GM21717 (cell line): ENCODE data around the gene USP6NL.
"Not testable (repeated sequence)": the region's sequence is repeated elsewhere in the genome, so short reads cannot be mapped to it uniquely, and the experiment has no call there.

ENCODE experiments used
- ATAC-seq: cut with Tn5 transposase; IDR thresholded peaks from one replicate; pipeline ENCODE4 v1.9.1; 2021; ENCODE audit warnings: mild to moderate bottlenecking, moderate library complexity; ENCODE audit not compliant: unreplicated experiment

USP6NL gene

DNA sequence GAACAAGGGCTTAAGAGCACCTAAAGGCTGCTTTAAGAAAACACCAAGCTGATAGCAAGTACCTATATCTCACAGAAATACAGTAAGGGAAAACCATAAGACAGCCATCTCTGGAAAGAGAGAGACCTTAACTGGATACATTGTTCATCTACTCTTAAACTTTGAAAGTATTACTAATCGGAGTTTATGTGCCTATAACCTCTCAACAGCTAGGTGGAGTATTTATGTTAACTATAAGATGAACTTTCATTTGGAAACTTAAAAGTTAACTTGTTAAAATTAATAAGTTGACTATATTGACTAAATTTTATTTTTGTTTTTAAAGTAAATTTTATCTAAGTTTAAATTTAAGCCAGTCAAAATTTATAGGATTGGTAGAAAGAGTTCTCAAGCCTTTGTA, 90.6 kb downstream of the USP6NL start:
- ATAC-seq, result no peak

DNA sequence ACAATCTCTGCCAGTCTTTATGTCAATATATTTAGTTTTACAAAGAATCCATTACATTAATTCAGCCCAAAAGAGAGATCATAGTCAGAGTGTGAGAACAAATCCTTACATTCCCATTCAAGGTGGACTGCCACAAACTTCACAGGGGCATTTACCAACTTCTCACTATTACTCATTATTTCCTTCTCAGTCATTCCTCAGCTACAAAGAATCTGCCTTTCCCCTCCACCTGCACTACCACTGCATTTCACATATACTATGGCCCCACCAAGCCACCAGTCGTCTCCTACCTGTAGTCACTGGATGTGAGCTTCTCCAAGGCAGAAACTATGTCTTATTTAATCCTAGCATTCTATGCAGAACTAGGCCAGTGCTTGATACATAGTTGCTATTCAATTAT, 94.3 kb downstream of the USP6NL start:
- ATAC-seq, result peak; percentile 54

DNA sequence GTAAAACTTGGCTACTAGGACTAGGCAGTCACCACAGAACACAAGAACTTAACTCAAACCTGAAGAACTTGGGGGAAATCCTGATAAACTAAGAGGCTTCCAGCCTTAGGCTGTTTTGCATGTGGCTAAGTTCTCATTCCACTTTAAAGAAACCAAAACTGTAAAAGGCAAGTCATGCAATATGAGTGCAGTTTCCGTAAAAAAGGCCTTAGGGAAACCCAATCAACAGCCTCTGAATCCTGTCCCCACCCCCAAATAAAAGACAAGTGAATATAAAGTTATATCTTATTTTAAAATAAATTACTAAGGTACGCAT, 95.1 kb downstream of the USP6NL start:
- peak; percentile 58 for ATAC-seq

DNA sequence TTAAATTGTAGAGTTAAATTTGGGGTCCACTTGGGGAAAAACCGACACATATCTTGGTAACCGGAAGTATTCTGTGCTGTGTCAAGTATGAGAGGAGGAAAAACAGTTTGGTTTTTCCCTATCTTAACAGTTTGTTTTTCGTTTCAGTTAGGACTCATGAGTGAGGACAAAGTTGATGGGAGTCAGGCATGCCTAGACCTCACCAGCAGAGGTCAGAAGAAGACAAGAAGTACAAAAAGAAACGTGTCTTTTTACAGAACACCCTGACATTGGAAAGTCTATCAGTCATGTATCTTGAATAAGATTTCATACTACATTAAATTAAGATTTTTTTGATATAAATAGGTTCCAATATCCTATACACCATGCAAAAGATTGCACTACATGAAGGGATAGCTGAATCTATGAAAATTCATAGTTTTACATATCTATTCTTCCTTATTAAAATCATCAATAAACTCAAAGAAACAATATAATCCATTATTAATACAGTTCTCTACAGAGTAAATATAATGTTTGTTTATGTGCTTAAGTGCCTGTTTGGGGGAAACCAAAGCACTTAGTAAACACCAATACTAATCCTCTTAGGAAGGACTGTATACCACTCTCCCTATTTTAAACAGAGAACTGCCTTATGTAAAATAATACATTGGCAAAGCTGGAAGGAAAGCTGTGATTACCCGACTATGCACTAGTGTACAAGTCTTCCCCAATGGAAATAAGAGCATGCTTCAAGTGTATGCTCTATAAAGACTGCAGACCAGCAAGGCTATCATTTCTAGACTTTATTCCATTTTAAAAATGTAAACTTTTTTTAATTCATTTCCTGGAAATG, 95.6 kb downstream of the USP6NL start:
- ATAC-seq, result peak; percentile 3

DNA sequence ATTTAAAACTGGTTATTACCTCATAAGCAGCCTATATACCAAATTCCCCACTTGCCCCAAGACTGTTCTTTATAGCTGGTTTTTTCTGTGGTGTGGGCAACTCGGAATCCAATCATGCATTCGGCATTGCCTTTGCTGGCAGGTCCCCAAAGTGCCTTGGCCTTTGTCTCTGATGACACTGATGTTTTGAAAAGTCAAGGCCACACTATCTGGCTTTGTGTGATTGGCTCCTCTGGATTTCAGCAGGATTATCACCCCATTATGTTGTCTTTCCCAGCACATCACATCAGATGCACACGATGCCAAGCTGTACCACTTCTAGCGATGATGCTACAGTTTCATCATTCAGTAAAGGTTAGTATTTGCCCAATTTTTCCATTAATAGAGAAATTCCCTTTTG, 97.7 kb downstream of the USP6NL start:
- ATAC-seq, result no peak

DNA sequence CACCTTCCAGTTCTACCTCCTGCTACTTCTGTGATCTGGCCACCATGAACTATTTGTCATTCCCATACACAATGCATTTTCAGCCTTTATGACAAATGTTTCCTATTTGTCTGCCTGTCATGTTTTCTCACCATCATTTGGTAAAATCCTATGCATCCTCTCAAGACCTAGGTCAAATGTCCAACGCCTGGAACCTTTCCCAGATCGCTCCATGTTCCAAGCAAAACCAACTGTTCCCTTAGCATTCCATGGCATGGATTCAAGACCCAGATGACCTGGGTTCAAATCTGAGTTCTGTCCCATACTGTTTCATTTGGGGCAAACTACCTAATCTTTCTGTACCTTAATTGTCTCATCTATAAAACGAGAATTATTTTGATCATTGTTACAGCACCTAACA, 98.9 kb downstream of the USP6NL start:
- no peak for ATAC-seq

DNA sequence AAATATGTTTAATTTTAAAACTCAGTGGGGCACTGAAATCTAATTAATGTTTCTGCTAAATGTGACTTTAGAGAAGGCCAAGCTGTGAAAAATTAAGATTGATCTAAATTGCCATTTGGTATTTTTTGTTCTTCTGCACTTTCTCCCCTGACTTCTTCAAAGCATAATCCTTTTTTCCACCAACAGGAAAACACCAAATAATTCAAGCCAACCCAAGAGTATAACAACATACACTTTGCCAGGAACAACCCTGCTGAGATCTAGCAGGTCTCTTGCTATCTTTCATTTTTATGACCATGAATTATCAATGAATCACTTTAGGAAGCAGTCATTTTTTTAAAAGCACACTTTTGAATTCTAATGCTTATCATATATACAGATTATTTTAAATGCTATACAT, 100.1 kb downstream of the USP6NL start:
- ATAC-seq, result no peak

DNA sequence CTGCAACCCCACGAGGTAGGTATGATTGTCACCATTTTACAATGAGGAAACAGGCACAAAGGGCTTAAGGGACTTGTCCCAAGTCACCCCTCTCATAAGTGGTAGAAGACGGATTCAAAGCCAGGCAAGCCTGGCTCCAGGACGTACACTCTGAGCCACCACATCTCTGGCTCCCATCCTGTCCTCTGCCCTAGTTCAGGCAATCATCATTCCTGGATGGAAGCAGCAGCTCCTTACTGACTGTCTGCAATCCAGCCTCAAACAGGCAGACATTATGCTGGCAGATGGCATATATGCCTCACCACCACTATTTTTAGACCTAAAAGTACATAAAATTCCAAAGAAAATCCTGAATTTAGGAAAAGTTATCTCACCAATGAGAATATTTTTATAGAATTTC, 100.7 kb downstream of the USP6NL start:
- no peak for ATAC-seq

DNA sequence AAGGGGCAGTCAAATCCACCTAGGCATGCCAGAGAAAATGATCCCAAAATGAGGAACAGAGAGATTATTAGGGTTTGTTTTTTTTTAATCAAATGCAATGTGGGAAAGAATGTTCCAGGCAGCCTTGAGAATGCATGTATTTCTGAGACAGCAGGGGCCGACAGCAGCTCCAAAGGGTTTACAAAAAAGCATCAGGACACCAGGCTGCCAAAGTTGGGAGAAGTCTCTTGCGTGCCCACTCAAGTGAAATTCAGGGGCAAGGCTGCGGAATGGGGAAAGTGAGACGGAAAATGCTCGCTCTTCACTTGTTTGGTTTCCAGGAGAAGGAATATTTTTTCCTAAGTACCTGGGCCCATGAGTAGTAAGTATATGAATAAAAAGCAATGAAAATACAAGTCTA, 101.2 kb downstream of the USP6NL start:
- no peak for ATAC-seq

DNA sequence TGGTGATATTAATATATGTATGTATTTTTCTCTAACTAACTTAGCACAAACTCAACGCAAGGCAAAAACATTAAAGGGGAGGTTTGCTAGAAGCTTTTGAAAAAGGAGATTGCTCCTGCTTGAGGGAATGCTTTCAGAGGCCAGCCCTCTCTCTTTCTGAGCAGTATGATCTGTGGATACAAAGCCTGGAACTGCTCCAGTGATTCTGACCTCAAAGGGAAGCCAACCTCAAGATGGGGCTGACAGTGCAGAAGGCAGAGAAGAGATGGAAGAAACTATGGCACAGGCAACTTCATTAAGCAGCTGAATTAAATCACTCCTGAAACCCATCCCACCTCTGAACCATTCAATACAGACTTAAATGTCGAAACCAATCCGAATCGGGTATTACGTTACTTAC, 102.4 kb downstream of the USP6NL start:
- no peak for ATAC-seq

DNA sequence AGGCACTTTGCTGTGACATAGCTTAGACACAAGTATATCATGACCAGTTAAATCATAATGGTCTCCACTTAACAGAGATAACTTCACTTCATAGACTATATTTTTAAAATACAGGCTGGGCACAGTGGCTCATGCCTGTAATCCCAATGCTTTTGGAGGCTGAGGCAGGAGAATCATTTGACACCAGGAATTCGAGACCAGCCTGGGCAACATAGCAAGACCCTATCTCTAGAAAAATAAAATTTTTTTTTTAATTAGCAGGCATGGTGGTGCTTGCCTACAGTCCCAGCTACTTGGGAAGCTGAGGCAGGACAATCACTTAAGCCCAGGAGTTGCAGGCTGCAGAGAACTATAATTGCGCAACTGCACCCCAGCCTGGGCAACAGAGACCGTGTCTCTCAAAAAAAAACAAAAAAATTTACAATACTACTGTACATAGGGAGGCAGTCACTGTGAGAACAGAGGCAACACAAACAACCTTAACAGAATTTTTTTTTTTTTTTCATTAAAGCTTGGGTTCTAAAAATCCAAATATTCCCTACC, 105.1 kb downstream of the USP6NL start:
- ATAC-seq, result no peak

DNA sequence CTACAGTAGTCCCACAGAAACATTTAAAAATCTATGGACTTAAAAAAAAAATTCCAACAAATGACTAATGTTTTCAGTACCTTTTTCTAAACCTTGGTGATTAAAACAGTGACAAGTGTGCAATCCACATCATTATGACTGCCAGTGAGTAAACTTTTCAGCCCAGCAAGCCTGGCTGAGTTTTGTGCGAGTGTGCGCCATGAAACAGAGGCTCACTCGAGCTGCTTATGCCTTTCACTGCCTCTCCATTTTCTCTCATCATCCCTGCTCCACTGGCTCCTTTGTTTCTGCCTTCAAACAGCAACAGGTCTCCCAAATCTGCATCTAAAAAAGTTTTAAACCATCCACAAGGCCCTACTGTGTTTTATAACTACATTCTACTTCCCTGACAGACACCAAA, 105.8 kb downstream of the USP6NL start:
- ATAC-seq, result no peak

DNA sequence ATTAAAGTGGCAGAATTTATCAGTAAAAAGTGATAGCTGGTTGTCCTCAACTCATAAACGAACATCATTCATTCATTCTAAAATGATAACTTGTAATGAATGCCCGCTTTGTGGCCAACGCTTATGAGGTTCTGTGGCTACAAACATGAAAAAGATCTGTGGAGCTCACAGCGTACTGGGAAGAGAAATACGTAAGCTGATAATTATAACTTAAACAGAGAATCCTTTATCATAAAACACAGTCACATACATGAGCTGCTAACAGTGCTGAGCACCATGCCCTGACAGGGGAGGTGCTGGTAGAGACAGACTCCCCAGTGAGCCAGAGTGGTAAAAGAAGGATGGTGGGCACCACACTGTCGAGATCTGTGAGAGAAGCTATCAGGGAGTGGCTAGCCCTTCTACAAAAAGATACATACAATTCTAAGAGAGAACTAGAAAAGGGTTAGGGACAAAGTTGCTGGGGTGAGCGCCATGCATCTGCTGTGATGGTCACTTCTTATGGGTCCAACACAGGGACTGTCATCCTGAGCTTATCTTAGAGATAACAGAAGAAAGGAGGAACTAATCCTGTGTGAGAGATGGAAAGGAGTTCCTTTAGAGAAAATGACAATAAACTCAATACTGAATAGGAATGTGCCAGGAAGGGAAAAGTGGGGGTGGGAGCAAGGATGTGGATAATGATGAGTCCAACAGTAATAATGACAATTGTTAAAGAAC, 106.7 kb downstream of the USP6NL start:
- ATAC-seq, result no peak

DNA sequence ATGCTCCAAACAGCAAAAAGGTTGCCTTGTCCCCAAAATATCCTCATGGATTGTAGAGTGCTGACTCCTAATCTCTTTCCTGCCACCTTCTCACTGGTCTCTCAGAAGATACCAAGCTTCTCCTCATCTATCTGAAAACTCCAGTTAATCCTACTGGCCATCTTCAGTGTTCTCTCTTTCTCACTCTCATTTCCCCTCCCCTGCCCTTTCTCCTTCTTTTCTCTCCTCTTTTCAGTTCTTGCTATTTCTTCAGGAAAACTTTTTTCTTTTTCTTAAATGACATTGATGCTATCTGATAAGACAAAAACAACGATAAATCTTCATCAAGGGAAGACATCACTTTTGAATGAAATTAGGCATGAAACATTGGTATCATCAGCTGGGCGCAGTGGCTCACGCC, 109.8 kb downstream of the USP6NL start:
- no peak for ATAC-seq

DNA sequence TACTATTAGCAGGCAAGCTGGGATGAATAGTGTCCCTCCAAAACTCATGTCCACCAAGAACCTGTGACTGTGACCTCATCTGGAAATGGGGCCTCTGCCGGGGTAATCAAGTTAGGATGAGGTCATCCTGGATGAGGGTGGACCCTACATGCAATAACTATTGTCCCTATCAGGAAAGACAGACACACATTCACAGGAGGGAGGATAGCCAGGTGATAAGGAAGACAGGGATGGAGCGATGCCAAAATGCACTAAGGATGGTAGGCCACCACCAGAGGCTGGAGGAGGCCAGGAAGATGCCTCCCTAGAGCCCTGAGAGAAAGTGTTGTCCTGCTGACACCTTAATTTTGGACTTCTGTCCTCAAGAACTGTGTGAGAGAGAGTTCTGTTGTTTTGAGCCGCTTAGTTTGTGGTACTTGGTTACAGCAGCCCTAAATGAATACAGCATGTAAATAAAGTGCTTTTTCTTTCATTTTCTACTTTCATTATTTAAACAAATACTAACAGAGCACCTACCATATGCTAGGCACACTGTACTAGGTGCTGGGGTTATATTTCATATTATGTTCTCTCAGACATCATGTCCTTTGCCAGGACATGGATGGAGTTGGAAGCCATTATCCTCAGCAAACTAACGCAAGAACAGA, 111.9 kb downstream of the USP6NL start:
- ATAC-seq, result no peak

DNA sequence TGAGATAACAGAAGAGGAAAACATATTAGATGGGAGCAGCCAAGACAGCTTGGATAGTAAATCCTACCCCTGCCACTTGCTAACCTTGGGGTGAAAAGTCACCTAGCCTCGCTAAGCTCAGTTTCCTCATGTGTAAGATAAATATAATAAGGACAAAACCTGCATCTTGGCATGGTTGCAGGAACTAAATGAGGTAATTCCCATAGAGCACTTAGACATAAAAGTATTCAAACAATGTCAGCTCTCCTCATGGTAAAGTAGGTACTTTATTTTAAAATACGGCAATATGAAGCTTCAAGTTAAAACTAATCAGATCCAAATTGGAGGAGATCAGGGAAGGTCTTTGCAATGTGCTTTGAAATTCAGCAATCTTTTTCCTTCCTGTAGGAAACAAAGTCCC, 113.1 kb downstream of the USP6NL start:
- no peak for ATAC-seq

DNA sequence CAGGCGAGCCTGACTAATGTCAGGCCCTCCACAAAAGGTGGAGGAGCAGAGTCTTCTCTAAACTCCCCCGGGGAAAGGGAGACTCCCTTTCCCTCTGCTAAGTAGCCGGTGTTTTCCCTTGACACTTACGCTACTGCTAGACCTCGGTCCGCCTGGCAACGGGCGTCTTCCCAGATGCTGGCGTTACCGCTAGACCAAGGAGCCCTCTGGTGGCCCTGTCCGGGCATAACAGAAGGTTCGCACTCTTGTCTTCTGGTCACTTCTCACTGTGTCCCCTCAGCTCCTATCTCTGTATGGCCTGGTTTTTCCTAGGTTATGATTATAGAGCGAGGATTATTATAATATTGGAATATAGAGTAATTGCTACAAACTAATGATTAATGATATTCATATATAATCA, 116.5 kb downstream of the USP6NL start:
- not testable (repeated sequence) for ATAC-seq

DNA sequence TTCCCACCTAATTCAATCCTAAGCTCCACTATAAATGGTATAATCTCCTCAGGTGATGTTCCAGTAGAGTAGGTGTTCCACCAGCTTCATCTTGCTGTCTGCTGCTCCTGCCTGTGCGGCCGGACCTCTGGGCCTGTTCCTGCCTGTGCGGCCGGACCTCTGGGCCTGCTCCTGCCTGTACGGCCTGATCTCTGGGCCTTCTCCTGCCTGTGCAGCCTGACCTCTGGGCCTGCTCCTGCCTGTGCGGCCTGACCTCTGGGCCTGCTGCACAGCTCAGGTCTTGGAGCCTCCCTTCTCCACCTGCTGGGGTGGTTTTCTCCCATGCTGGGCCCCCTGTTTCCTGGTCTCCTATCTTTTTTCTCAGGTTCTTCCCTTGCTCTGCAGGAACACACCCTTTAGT, 117.8 kb downstream of the USP6NL start:
- ATAC-seq, result no peak

DNA sequence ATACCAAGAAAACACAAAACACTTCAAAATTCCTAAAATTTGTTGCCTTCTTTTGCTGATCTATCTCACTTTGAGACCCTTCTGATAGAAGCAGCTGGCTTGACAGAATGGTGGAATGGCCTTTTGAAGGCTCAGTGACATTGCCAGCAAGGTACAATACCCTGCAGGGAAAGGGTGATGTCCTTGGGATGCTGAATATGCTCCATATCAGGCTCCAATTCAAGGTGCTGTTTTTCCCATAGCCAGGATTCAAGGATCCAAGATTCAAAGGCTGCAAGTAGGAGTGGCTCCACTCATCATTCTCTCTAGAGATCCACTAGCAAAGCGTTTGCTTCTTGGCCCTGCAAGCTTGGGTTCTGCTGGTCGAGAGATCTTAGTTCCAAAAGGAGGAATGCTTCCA, 120.4 kb downstream of the USP6NL start:
- ATAC-seq, result no peak

DNA sequence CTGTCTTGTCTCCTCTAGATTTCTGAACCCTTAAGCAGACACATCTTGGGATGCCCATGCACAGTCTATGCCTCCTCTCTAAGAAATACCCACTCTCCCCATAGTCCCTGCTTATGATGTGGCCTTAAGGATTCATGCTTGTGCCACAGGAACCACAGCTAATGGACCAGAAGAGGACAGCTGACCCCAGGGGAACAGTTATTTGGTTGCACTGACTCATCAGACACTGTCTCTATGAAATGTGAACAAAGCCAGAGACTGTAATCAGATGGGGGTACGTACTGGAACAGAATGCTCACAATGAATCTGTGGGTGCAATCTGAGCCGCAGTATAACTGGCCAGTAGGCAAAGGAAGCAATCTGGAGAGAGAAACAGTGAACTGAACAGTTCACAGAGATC, 121.9 kb downstream of the USP6NL start:
- no peak for ATAC-seq

DNA sequence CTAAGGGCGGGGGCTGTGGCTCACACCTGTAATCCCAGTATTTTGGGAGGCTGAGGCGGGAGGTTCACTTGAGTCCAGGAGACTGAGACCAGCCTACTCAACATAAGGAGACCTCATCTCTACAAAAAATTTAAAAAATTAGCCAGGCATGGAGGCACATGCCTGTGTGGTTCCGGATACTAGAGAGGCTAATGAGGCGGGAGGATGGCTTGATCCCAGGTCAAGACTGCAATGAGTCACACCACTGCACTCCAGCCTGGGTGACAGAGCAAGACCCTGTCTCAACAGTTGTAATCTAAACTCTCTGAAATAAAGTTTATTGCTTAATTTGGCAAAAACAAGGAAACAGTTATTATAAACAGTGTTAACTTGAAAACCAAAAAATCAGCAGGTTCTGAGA, 123.3 kb downstream of the USP6NL start:
- no peak for ATAC-seq
